Heart right ventricle (tissue), 16 donors: ENCODE data around the gene SMARCE1. TPM values are rescaled to one million over a fixed set of nuclear protein-coding genes. Genes with fewer than 3 reads are reported as not detected.

Experiments
- ATAC-seq, 8 donors: fragments of 200-7000 bp; cut with Tn5 transposase; one replicate each; pipeline ENCODE4 v1.9.1; 2020; ENCODE audit warnings: mild to moderate bottlenecking in 8 of 8, moderate library complexity in 8 of 8, moderate number of reproducible peaks in 1 of 8
- DNase-seq, 2 donors: peaks; one replicate each; pipeline ENCODE4 v3.0.0-alpha.2; 2020
- H3K27ac ChIP-seq, 10 donors: fragments of 200-600 bp; sonication (generic) in 2 of 10; one replicate each; pipeline versions ENCODE4 v1.5.0 to v1.8.0; 2020 to 2022; ENCODE audit warnings: mild to moderate bottlenecking in 3 of 10
- H3K27me3 ChIP-seq, 7 donors: fragments of 200-600 bp; one replicate each; pipeline ENCODE4 v1.8.0; 2021 to 2022; ENCODE audit warnings: mild to moderate bottlenecking in 2 of 7
- H3K36me3 ChIP-seq, 9 donors: fragments of 200-600 bp; sonication (generic) in 1 of 9; one replicate each; pipeline versions ENCODE4 v1.5.0 to v1.8.0; 2020 to 2022; ENCODE audit warnings: mild to moderate bottlenecking in 2 of 9
- H3K4me1 ChIP-seq, 9 donors: fragments of 200-600 bp; sonication (generic) in 1 of 9; one replicate each; pipeline versions ENCODE4 v1.5.0 to v1.8.0; 2020 to 2022; ENCODE audit warnings: mild to moderate bottlenecking in 4 of 9
- H3K4me3 ChIP-seq, 10 donors: fragments of 200-600 bp; sonication (generic) in 2 of 10; one replicate each; pipeline versions ENCODE4 v1.5.0 to v1.8.0; 2020 to 2022; ENCODE audit warnings: mild to moderate bottlenecking in 7 of 10, moderate library complexity in 2 of 10
- H3K9me3 ChIP-seq, 11 donors: fragments of 200-600 bp in 10 of 11; sonication (generic) in 2 of 11; one replicate each; pipeline versions ENCODE4 v1.5.0 to v1.8.0; 2013 to 2022; ENCODE audit warnings: mild to moderate bottlenecking in 2 of 11, control low read depth in 1 of 11, moderate library complexity in 1 of 11
- CTCF ChIP-seq, 9 donors: fragments of 200-600 bp; sonication (generic) in 2 of 9; IDR thresholded peaks; one replicate each; pipeline versions ENCODE4 v1.5.0 to v1.8.0; 2021 to 2022; ENCODE audit warnings: antibody characterized with exemption in 9 of 9, mild to moderate bottlenecking in 5 of 9, moderate library complexity in 1 of 9
- WGBS, 2 donors: extraction: QIAGEN DNeasy Blood & Tissue Kit; methylation state at CpG; one replicate each; pipeline ENCODE4 v1.1.7; 2013; ENCODE audit warnings: inconsistent platforms in 1 of 2; 5-methylcytosine and 5-hydroxymethylcytosine counted together
- intact Hi-C, 10 donors: fragments of 100-400 bp; cut with DNase I; formaldehyde crosslinking; loops; one replicate each; pipeline versions ENCODE4 v1.11.1 to v1.14.2; 2022
- polyA plus RNA-seq, 2 donors: library from polyadenylated mRNA; stranded (reverse); fragments of 200-250 nt; gene quantifications; one replicate each; pipeline ENCODE4 v1.2.3, GENCODE V29; 2013
- total RNA-seq, 10 donors: library from RNA; stranded (reverse); fragmentation: NEBNext Ultra II Directional in 3 of 10; extraction: Animal tissue kit (Norgen Biotek cat#: 25700) in 3 of 10; gene quantifications; one replicate each; pipeline versions ENCODE4 v1.2.1 to v1.2.4, GENCODE V29; 2021 to 2023
- donor health status: Arrhythmogenic right ventricular cardiomyopathy.
- donor health status: ischemic (EF 13 %, LVEDD 7.1; RV severe dilation, severe dysfunction).
- donor health status: healthy with polysubstance abuse.
- donor health status: DM: no; HTN: yes; CAD: no.
- donor health status: DM: no; HTN: no; CAD: no.
- donor health status: ischemic (EF 25% LVEDD 6.9; RV normal size, moderate dysfunction).
- donor health status: ischemic (EF 25% LVEDD 5.7; RV mildly dilated, moderate dysfunction).
- donor health status: healthy.
- donor health status: DM: yes; HTN: yes; CAD: no.
- donor health status: Ischemic cardiomyopathy.
- donor health status: ischemic (EF 35%, LVEDD 5.7; RV mildly dilated, moderate dysfunction).
- donor health status: nonischemic (EF 11% LVEDD 7.7; RV severe dilation, severe dysfunction).
- donor health status: DM: yes; HTN: yes; CAD: no.
- donor health status: PGD.
- donor health status: ischemic (EF 29% LVEDD 5.4; RV normal size, mild dysfunction).
- donor health status: nonischemic (EF 23%, LVEDD 6.1; RV moderate dilation, normal function).

Gene SMARCE1
- total and polyA plus RNA-seq, 12 donors = 48.6 to 85.5 (median 65.3) TPM

GRCh38 chr17:40694584-40694983 is 47.0 kb upstream of the SMARCE1 start:
- DNase-seq (no peak), ATAC-seq (no peak)
- Histone ChIP-seq H3K4me1 (peaks cover 0 to 2% (median 0%) of the 10 kb centered on the region in 9 donors), H3K27ac (no peak overlapping the region), H3K4me3 (no peak overlapping the region), H3K27me3 (peaks cover 0 to 43% (median 25%) of the 10 kb centered on the region in 7 donors), H3K36me3 (no peaks in the 10 kb centered on the region), H3K9me3 (no peaks in the 10 kb centered on the region)
- intact Hi-C loops = no loop called here
- 80 to 82% methylated on average over 9 of the region's 9 CpGs for WGBS, 2 donors
- TF ChIP-seq CTCF (IDR thresholded peaks at IDR 0.05) = no peak

GRCh38 chr17:40687106-40687505 is 39.5 kb upstream of the SMARCE1 start:
- Histone ChIP-seq H3K9me3 (no peaks in the 10 kb centered on the region), H3K4me1 (no peaks in the 10 kb centered on the region), H3K27me3 (peaks cover 0 to 10% (median 0%) of the 10 kb centered on the region in 7 donors), H3K27ac (no peak overlapping the region), H3K4me3 (no peak overlapping the region), H3K36me3 (no peaks in the 10 kb centered on the region)
- no peak for ATAC-seq
- DNase-seq = no peak
- 85 to 86% methylated on average over 5 of the region's 5 CpGs for WGBS, 2 donors
- no peak for TF ChIP-seq CTCF (IDR thresholded peaks at IDR 0.05)
- intact Hi-C loops = no loop called here

- TF ChIP-seq CTCF (IDR thresholded peaks at IDR 0.05) = no peak
Measured at GRCh38 chr17:40686192-40686591, 38.6 kb upstream of the SMARCE1 start.

GRCh38 chr17:40680998-40681397 is 33.4 kb upstream of the SMARCE1 start:
- no peak for ATAC-seq
- DNase-seq = no peak
- intact Hi-C loops = no loop called here
- no peaks in the 10 kb centered on the region for H3K4me1 ChIP-seq
- H3K36me3 ChIP-seq = no peaks in the 10 kb centered on the region
- TF ChIP-seq CTCF (IDR thresholded peaks at IDR 0.05) = no peak
- no peaks in the 10 kb centered on the region for H3K9me3 ChIP-seq
- H3K27me3 ChIP-seq = peaks cover 0 to 44% (median 9%) of the 10 kb centered on the region in 7 donors
- H3K27ac ChIP-seq = no peak overlapping the region
- no peak overlapping the region for H3K4me3 ChIP-seq

More at GRCh38 chr17:40686192-40686591, 38.6 kb upstream of the SMARCE1 start:
- H3K36me3 ChIP-seq = no peaks in the 10 kb centered on the region
- WGBS, 2 donors = 40 to 45% methylated on average over 4 of the region's 4 CpGs
- intact Hi-C loops = no loop called here
- H3K9me3 ChIP-seq = no peaks in the 10 kb centered on the region
- H3K4me3 ChIP-seq = no peak overlapping the region
- ATAC-seq (no peak), DNase-seq (no peak)
- no peak overlapping the region for H3K27ac ChIP-seq
- H3K27me3 ChIP-seq = peaks cover 0 to 10% (median 0%) of the 10 kb centered on the region in 7 donors
- H3K4me1 ChIP-seq = no peaks in the 10 kb centered on the region
